Activated CD8-positive, alpha-beta T cell treated with anti-CD3 and anti-CD28 coated beads for 36 hours (primary cell): Measurements from ENCODE around the gene TBCC. TPM values are rescaled to one million over a fixed set of nuclear protein-coding genes. Genes with fewer than 3 reads are reported as not detected.
A peak's percentile ranks its signal among the peaks of the same experiment; 100 is the strongest.

Experiments
- ATAC-seq: fragments of 200-7000 bp; cut with Tn5 transposase; one replicate; pipeline ENCODE4 v1.10.0; 2021; ENCODE audit warnings: mild to moderate bottlenecking, moderate library complexity
- CTCF ChIA-PET: fragments of 350-600 bp; sonication (Branson Sonifier 250); formaldehyde crosslinking; loops from one replicate; lab custom pipeline; 2021; ENCODE audit warnings: antibody characterized with exemption; lab: Charles Lee
- POLR2A ChIA-PET: fragments of 350-600 bp; sonication (Branson Sonifier 250); formaldehyde crosslinking; loops from one replicate; lab custom pipeline; 2021; ENCODE audit warnings: antibody characterized with exemption; lab: Charles Lee
- DNase-seq: peaks from one replicate; pipeline ENCODE4 v3.0.0-alpha.2; 2020
- H3K27ac Mint-ChIP-seq: one replicate; pipeline ENCODE4 v1.8.0; 2021; ENCODE audit warnings: mild to moderate bottlenecking, mixed read lengths
- H3K27me3 Mint-ChIP-seq: one replicate; pipeline ENCODE4 v1.8.0; 2021; ENCODE audit warnings: mixed read lengths
- H3K36me3 Mint-ChIP-seq: one replicate; pipeline ENCODE4 v1.8.0; 2021; ENCODE audit warnings: low read depth, mixed read lengths
- H3K4me1 Mint-ChIP-seq: one replicate; pipeline ENCODE4 v1.8.0; 2021; ENCODE audit warnings: low read depth, mixed read lengths
- H3K4me3 Mint-ChIP-seq: one replicate; pipeline ENCODE4 v1.8.0; 2021; ENCODE audit warnings: mild to moderate bottlenecking, moderate library complexity, mixed read lengths
- H3K9me3 Mint-ChIP-seq: one replicate; pipeline ENCODE4 v1.8.0; 2021; ENCODE audit warnings: mixed read lengths
- intact Hi-C: fragments of 100-400 bp; cut with micrococcal nuclease; formaldehyde crosslinking; loops from one replicate; pipeline ENCODE4 v1.10.0; 2022
- total RNA-seq, 2 experiments: library from RNA; stranded (reverse); gene quantifications; one replicate each; pipeline ENCODE4 v1.2.3, GENCODE V29; 2021
- TF ChIP-seq, protein P1 (sequence below): fragments of 200-600 bp; IDR thresholded peaks from one replicate; pipeline ENCODE4 v1.8.0; 2022; ENCODE audit warnings: antibody characterized with exemption, mild to moderate bottlenecking

The TBCC gene, protein sequence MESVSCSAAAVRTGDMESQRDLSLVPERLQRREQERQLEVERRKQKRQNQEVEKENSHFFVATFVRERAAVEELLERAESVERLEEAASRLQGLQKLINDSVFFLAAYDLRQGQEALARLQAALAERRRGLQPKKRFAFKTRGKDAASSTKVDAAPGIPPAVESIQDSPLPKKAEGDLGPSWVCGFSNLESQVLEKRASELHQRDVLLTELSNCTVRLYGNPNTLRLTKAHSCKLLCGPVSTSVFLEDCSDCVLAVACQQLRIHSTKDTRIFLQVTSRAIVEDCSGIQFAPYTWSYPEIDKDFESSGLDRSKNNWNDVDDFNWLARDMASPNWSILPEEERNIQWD
- total RNA-seq = 10 to 100 TPM; 16.0 to 16.3 TPM

DNA sequence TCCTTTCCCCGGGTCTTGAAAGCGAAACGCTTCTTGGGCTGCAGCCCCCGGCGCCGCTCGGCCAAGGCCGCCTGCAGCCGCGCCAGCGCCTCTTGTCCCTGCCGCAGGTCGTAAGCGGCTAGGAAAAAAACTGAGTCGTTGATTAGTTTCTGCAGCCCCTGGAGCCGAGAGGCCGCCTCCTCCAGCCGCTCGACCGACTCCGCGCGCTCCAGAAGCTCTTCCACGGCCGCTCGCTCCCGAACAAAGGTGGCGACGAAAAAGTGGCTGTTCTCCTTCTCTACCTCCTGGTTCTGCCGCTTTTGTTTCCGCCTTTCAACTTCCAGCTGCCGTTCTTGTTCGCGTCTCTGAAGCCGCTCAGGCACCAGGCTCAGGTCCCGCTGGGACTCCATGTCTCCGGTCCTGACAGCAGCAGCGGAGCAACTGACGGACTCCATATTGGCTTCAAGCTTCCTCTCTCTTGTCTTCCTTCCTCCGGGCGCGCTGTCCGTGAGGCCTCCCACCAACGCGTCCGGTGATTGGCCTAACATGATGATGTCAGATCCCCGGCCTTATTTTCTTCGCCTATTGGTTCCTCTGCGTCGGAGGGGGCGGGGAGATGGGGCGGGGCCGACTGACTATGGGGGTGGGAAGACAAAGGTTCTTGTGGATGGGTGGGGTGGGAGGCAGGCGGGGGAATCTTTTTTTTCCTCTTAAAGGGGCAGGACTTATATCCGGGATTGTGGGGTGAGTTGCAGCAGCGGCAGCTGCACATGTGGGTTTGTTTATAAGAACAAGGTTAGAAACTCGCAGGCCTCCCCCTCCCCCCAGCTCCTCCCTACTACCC is at the start of gene TBCC:
TBCC (minus strand) TSS at position 464 of the 823 bp plus-strand sequence; CDS start at position 434, 30 bp downstream.
- ATAC-seq (peak; percentile 79), DNase-seq (peak; percentile 97)
- Mint-ChIP-seq H3K4me3 (peak within 1 kb of the TSS; percentile 90), H3K27ac (peak within 1 kb of the TSS; percentile 100), H3K4me1 (peaks cover 27% of the 10 kb centered on the region), H3K27me3 (no peaks in the 10 kb centered on the region), H3K9me3 (peaks cover 4% of the 10 kb centered on the region), H3K36me3 (peaks cover 20% of the 10 kb centered on the region)
- TF ChIP-seq, protein P1, sequence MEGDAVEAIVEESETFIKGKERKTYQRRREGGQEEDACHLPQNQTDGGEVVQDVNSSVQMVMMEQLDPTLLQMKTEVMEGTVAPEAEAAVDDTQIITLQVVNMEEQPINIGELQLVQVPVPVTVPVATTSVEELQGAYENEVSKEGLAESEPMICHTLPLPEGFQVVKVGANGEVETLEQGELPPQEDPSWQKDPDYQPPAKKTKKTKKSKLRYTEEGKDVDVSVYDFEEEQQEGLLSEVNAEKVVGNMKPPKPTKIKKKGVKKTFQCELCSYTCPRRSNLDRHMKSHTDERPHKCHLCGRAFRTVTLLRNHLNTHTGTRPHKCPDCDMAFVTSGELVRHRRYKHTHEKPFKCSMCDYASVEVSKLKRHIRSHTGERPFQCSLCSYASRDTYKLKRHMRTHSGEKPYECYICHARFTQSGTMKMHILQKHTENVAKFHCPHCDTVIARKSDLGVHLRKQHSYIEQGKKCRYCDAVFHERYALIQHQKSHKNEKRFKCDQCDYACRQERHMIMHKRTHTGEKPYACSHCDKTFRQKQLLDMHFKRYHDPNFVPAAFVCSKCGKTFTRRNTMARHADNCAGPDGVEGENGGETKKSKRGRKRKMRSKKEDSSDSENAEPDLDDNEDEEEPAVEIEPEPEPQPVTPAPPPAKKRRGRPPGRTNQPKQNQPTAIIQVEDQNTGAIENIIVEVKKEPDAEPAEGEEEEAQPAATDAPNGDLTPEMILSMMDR = no peak
- CTCF ChIA-PET = interaction anchor here (0.9 to 2.2 kb wide), 6 partner anchors 10 to 153 kb away, joined by 3 to 8 read pairs (median 4); no protein-coding TSS in a partner anchor
- POLR2A ChIA-PET = interaction anchor here (0.6 to 10.2 kb wide), 23 partner anchors 10 to 633 kb away, joined by 3 to 119 read pairs (median 4); partner anchors contain the start of genes BICRAL, RPL7L1 and UBR2
- intact Hi-C loops = loop anchor here (2.0 to 10.0 kb wide), 3 partner anchors 25 to 129 kb away; partner anchors contain the start of genes BICRAL and RPL7L1

DNA sequence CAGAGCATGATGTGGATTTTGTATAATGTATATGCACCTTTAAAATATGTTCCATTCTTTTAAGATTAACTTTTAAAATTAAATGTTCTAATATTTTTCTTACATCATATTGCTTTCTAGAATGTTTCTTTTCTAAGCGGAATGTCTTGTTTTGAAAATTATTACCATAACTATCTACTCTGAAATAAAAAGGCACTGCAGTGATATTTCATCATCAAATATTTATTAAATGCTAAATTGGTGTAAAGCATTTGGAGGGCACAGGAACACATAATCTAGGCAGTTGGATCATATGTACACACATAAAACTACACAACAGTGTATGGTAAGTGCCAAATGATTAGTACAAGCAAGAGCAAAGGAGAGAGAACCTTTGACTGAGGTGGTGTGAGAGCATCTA is 49.7 kb upstream of the TBCC start:
- Mint-ChIP-seq H3K27ac (no peak overlapping the region), H3K36me3 (no peaks in the 10 kb centered on the region), H3K4me1 (peaks cover 16% of the 10 kb centered on the region), H3K27me3 (no peaks in the 10 kb centered on the region), H3K9me3 (no peaks in the 10 kb centered on the region), H3K4me3 (no peak overlapping the region)
- ATAC-seq (no peak), DNase-seq (no peak)
- ChIA-PET CTCF (interaction anchor here (1.3 kb wide), 1 partner anchor 69 kb away, joined by 3 read pairs; no protein-coding TSS in a partner anchor), POLR2A (interaction anchor here (0.6 to 0.9 kb wide), 2 partner anchors 13 to 635 kb away, joined by 3 read pairs; no protein-coding TSS in a partner anchor)
- intact Hi-C loops = no loop called here
- TF ChIP-seq, protein P1 = no peak

DNA sequence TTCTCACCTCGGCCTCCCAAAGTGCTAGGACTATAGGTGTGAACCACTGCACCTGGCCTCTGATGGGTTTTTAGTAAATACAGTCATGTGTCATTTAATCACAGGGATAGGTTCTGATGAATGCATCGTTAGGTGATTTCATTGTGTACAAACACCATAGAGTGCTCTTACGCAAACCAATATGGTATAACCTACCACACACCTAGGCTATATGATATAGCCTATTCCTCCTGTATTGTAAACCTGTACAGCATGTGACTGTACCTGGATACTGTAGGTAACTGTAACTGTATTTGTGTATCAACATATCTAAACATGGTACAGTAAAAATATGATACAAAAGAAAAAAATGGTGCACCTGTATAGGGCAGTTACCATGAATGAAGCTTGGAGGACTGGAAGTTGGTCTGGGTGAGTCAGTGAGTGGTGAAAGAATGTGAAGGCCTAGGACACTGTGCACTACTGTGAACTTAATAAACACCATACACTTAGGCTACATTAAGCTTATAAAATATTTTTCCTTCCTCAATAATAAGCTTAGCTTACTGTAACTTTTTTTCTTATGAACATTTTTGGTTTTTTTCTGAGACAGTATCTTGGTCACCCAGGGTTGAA is 45.9 kb upstream of the TBCC start:
- Mint-ChIP-seq H3K27me3 (no peaks in the 10 kb centered on the region), H3K9me3 (no peaks in the 10 kb centered on the region), H3K4me3 (no peak overlapping the region), H3K4me1 (peaks cover 35% of the 10 kb centered on the region), H3K36me3 (peaks cover 9% of the 10 kb centered on the region), H3K27ac (peak overlapping the region; percentile 61)
- DNase-seq (no peak), ATAC-seq (no peak)
- TF ChIP-seq, protein P1 = no peak
- ChIA-PET CTCF (interaction anchor here (0.8 kb wide), 1 partner anchor 87 kb away, joined by 3 read pairs; the partner anchor contains the start of gene RPL7L1), POLR2A (interaction anchor here (1.3 to 1.5 kb wide), 2 partner anchors 8 to 46 kb away, joined by 3 to 4 read pairs; partner anchors contain the start of gene TBCC)
- intact Hi-C loops = no loop called here

DNA sequence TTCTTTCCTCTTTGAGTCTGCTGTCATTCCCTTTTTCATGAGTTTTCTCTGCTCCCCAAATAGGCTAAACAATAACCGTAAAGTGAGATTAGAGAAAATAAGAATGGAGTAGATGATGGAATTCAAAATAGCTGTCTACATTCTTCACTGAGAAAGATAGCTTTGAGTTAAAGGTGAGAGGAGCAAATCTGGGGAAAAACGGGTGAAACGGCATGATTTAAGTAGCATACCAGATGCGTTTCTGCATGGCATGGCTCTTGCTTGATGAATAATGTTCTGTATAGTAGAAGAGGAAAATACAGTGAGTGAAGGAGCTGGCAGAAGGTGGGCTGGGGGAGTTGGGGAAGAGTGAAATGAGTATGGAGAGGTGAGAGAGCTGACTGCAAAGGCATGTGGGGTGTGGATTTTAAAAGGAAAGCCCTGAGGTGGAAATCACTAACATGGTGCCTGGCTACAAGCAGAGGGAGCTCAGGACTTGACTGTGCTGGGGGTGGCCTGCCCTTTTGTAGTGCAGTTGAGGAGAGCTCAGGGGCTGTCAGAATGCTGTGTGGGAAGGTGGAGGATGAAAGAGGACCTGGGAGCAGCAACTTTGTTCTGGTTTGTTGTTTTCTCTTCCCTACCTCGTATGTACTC is 44.8 kb upstream of the TBCC start:
- DNase-seq (no peak), ATAC-seq (peak; percentile 61)
- Mint-ChIP-seq H3K27me3 (no peaks in the 10 kb centered on the region), H3K4me1 (peaks cover 26% of the 10 kb centered on the region), H3K4me3 (no peak overlapping the region), H3K27ac (peak overlapping the region; percentile 68), H3K9me3 (no peaks in the 10 kb centered on the region), H3K36me3 (peaks cover 11% of the 10 kb centered on the region)
- ChIA-PET CTCF (interaction anchor here (0.9 to 1.8 kb wide), 3 partner anchors 21 to 64 kb away, joined by 3 to 5 read pairs (median 3); no protein-coding TSS in a partner anchor), POLR2A (interaction anchor here (0.6 to 1.2 kb wide), 6 partner anchors 10 to 847 kb away, joined by 3 to 4 read pairs (median 3); partner anchors contain the start of gene RPL7L1)
- intact Hi-C loops = no loop called here
- TF ChIP-seq, protein P1 = no peak
